ENCODE results near the gene EEF1AKMT2.

The EEF1AKMT2 gene

GRCh38 chr10:124735491-124736286 is 56.0 kb downstream of the EEF1AKMT2 start:
- no peak for DNase-seq (ENCODE audit: extremely low read depth, low read depth)
- TF ChIP-seq CTCF (IDR thresholded peaks at IDR 0.05; ENCODE audit: low read depth, low read length, missing control alignments) = no peak
- no peak overlapping the region for H3K4me3 ChIP-seq (replicated peaks; ENCODE audit: low read depth, low read length)

GRCh38 chr10:124734311-124735166 is 57.1 kb downstream of the EEF1AKMT2 start:
- no peak for TF ChIP-seq CTCF (IDR thresholded peaks at IDR 0.05; ENCODE audit: low read depth, low read length, missing control alignments)
- H3K4me3 ChIP-seq (replicated peaks; ENCODE audit: low read depth, low read length) = no peak overlapping the region
- DNase-seq (ENCODE audit: extremely low read depth, low read depth) = no peak

- no peak for DNase-seq (ENCODE audit: extremely low read depth, low read depth)
- TF ChIP-seq CTCF (IDR thresholded peaks at IDR 0.05; ENCODE audit: low read depth, low read length, missing control alignments) = no peak
- no peak overlapping the region for H3K4me3 ChIP-seq (replicated peaks; ENCODE audit: low read depth, low read length)
Measured at GRCh38 chr10:124733571-124734245, 58.0 kb downstream of the EEF1AKMT2 start.

- no peak overlapping the region for H3K4me3 ChIP-seq (replicated peaks; ENCODE audit: low read depth, low read length)
- no peak for DNase-seq (ENCODE audit: extremely low read depth, low read depth)
- TF ChIP-seq CTCF (IDR thresholded peaks at IDR 0.05; ENCODE audit: low read depth, low read length, missing control alignments) = no peak
Measured at GRCh38 chr10:124732931-124733570, 58.6 kb downstream of the EEF1AKMT2 start.

- no peak for DNase-seq (ENCODE audit: extremely low read depth, low read depth)
- no peak overlapping the region for H3K4me3 ChIP-seq (replicated peaks; ENCODE audit: low read depth, low read length)
- no peak for TF ChIP-seq CTCF (IDR thresholded peaks at IDR 0.05; ENCODE audit: low read depth, low read length, missing control alignments)
Measured at GRCh38 chr10:124731551-124731950, 60.1 kb downstream of the EEF1AKMT2 start.

GRCh38 chr10:124730790-124731189 is 60.9 kb downstream of the EEF1AKMT2 start:
- TF ChIP-seq CTCF (IDR thresholded peaks at IDR 0.05; ENCODE audit: low read depth, low read length, missing control alignments) = no peak
- no peak for DNase-seq (ENCODE audit: extremely low read depth, low read depth)
- no peak overlapping the region for H3K4me3 ChIP-seq (replicated peaks; ENCODE audit: low read depth, low read length)

Data from HFF-Myc (cell line).